Measurements from ENCODE around the gene PRSS27.

PRSS27 gene

DNA sequence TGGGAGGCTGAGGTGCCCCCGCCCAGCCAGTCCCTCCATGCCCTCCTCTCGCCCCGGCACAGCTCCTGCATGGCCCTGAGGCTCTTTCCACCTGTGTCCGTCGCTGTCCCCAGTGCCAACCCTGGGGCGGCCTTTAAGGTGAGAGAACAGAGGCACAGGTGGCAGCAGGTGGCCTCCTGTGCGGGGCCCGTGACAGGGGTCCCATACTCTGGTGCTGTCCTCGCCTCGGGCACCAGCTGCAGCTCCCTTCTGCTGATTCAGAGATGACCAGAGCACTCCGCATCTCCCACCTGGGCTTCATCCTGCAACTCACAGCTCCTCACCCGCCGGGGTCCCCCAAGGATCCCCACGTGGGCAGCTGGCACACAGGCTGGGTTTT lies 8.0 kb downstream of the PRSS27 start:
- TF ChIP-seq POLR2A (IDR thresholded peaks at IDR 0.05; ENCODE audit: low read length) (no peak), GATA1 (IDR thresholded peaks at IDR 0.05; ENCODE audit: low read depth, low read length) (no peak)
- no peak for DNase-seq

DNA sequence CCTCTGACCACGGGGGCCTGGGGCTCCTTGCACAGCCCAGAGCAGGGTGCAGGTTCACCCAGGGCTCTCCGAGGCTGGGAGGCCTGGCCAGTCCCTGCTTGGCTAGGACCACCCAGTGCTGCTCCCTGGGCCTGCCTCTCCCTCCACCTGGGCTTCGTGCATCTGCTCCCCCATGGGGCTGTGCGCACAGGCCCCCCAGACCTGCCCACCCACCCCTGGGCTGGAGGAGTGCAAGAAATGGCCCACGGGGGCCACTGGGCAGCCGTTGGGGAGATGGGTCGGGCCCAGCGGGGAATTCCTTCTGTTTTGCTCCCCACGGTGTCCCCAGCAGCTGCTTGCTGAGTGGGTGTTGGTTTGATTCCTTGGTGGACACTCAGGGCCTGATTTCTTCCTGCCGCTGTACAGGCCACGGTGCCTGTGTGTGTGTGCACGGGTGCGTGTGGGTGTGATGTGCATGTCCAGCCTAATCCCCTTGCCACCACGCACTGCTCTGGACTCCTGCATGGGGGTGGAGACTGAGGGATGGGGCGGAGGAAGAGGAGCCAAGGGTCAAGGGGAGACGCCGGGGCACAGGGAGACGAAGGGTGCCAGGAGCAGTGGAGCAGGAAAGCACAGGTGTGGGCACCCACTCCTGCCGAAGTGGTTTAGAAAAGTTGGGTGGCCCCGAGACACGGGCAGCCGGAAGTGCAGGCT lies 8.5 kb downstream of the PRSS27 start:
- no peak for TF ChIP-seq POLR2A (IDR thresholded peaks at IDR 0.05; ENCODE audit: low read length)
- TF ChIP-seq GATA1 (IDR thresholded peaks at IDR 0.05; ENCODE audit: low read depth, low read length), result no peak
- no peak for DNase-seq

DNA sequence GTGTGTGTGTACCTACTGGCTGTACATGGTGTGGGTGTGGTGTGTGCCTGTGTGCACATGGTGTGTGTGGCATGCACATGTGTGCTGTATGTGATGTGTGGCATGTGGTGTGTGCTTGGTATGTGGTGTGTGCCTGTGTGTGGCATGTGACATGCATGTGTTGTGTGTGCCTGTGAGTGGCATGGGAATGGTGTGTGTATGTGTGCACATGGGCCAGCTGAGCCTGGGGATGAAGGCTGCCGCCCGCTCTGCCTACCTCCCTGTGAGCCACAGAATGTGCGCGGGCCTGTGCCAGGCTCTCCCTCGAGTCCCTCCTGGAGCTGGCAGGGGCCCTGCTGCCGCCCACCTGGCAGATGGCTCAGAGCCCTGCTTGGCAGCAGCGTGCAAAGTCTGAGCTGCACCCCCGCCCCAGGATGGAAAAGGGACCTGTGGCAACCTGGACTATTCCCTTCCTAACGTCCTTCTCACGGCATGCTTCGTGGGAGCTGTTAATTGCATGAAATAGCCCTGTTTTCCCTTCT lies 9.3 kb downstream of the PRSS27 start:
- no peak for DNase-seq
- TF ChIP-seq POLR2A (IDR thresholded peaks at IDR 0.05; ENCODE audit: low read length) (no peak), GATA1 (IDR thresholded peaks at IDR 0.05; ENCODE audit: low read depth, low read length) (no peak)

DNA sequence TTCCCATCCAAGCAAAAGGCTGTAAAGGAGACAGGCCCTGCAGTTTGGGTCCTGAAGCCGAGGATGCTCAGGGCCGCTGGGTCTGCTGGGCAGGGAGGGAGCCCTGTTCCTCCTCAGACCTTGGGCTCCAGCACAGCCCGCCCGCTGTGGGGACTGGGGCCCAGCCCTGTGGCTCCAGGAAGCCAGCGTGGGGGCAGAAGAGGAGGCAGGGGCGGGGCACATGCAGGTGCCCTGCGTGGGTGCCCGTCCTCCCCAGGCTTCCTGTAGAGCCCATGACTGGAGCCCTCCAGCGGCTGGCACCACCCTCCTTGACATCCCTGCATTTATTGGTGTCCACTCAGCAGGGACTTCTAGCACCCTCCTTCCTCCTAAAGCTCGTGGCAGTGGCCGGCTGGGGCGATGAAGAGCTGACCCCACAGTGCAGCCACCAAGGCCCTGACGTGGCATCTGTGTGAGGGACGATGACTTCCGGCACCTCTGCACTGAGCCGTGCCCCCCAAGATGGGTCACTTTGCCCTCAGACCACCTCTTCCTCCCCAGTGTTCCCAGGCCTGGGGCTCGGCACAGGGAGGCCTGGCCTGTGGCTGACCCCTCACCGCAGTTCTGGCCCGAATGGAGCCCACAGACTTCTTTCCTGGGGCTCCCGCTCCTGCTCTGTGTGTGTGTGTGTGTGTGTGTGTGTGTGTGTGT lies 9.9 kb downstream of the PRSS27 start:
- no peak for TF ChIP-seq POLR2A (IDR thresholded peaks at IDR 0.05; ENCODE audit: low read length)
- no peak for TF ChIP-seq GATA1 (IDR thresholded peaks at IDR 0.05; ENCODE audit: low read depth, low read length)
- DNase-seq, result no peak

- no peak for TF ChIP-seq POLR2A (IDR thresholded peaks at IDR 0.05; ENCODE audit: low read length)
- no peak for TF ChIP-seq GATA1 (IDR thresholded peaks at IDR 0.05; ENCODE audit: low read depth, low read length)
- DNase-seq, result no peak
Observed at GRCh38 chr16:2709588-2709984, 10.4 kb downstream of the PRSS27 start.

GRCh38 chr16:2708955-2709587 lies 11.0 kb downstream of the PRSS27 start:
- TF ChIP-seq GATA1 (IDR thresholded peaks at IDR 0.05; ENCODE audit: low read depth, low read length), result no peak
- no peak for DNase-seq

DNA sequence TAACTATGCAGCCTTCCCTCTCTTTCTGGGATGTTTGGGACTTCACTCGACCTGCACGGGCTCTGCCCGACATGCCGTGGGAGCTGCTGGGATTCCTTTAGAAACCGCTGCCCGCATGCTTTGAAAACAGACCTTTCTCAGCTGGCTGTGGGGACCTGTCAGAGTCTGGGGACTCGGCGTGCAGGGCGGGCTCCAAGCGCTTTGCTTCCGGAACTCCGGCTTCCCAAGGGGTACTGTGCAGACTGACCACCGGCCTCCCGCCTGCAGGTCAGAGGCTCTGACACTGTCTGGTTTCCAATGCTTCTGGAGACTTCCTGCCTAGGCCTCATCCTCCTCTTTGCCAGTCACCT lies 11.8 kb downstream of the PRSS27 start:
- no peak for DNase-seq
- TF ChIP-seq POLR2A (IDR thresholded peaks at IDR 0.05; ENCODE audit: low read length), result no peak
- no peak for TF ChIP-seq GATA1 (IDR thresholded peaks at IDR 0.05; ENCODE audit: low read depth, low read length)

GRCh38 chr16:2707368-2708289 lies 12.4 kb downstream of the PRSS27 start:
- TF ChIP-seq GATA1 (IDR thresholded peaks at IDR 0.05; ENCODE audit: low read depth, low read length) (no peak), POLR2A (IDR thresholded peaks at IDR 0.05; ENCODE audit: low read length) (no peak)
- DNase-seq, result no peak

GRCh38 chr16:2706611-2707311 lies 13.3 kb downstream of the PRSS27 start:
- TF ChIP-seq POLR2A (IDR thresholded peaks at IDR 0.05; ENCODE audit: low read length), result no peak
- no peak for TF ChIP-seq GATA1 (IDR thresholded peaks at IDR 0.05; ENCODE audit: low read depth, low read length)
- no peak for DNase-seq

GRCh38 chr16:2706085-2706484 lies 13.9 kb downstream of the PRSS27 start:
- TF ChIP-seq GATA1 (IDR thresholded peaks at IDR 0.05; ENCODE audit: low read depth, low read length), result no peak
- TF ChIP-seq POLR2A (IDR thresholded peaks at IDR 0.05; ENCODE audit: low read length), result no peak
- DNase-seq, result no peak

DNA sequence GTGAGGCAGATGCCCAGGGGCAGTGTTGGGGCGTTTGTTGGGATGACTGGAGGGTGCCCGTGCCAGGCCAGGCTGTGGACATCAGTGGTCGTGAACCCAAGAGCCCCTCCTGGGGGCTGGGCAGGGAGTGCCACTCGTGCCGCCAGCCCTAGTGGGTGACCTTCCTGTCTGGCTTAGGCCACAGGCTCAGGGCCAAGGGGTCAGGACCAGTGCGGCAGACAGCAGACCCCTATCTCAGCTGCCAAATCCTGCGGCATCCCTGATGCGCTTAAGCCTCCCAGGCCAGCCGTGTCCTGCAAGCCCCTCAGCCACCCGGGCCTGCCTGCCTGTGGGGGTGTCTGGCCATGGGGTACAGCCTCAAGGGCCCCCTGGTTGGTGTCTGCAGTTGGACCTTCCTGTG lies 14.7 kb downstream of the PRSS27 start:
- no peak for TF ChIP-seq POLR2A (IDR thresholded peaks at IDR 0.05; ENCODE audit: low read length)
- no peak for TF ChIP-seq GATA1 (IDR thresholded peaks at IDR 0.05; ENCODE audit: low read depth, low read length)
- no peak for DNase-seq

GRCh38 chr16:2704983-2705275 lies 15.1 kb downstream of the PRSS27 start:
- TF ChIP-seq POLR2A (IDR thresholded peaks at IDR 0.05; ENCODE audit: low read length) (no peak), GATA1 (IDR thresholded peaks at IDR 0.05; ENCODE audit: low read depth, low read length) (no peak)

More at GRCh38 chr16:2704983-2705275, 15.1 kb downstream of the PRSS27 start:
- no peak for DNase-seq
